IPS-18c (cell line): ENCODE results near the gene AGRN.

Source experiments
- H3K4me3 ChIP-seq: 2 replicates; pipeline ENCODE4 v1.7.0; 2013; ENCODE audit warnings: low read depth, mild to moderate bottlenecking, low read length, moderate library complexity; ENCODE audit not compliant: insufficient read depth
- H3K9me3 ChIP-seq: one replicate; pipeline ENCODE4 v1.6.1; 2013; ENCODE audit warnings: mild to moderate bottlenecking, low read length, moderate library complexity; ENCODE audit not compliant: control insufficient read depth, insufficient read depth

The AGRN gene

GRCh38 chr1:1039145-1039910 is 19.4 kb downstream of the AGRN start:
- Histone ChIP-seq H3K4me3 (no peak overlapping the region; the same call in 1 of the 2 replicates), H3K9me3 (no peaks in the 10 kb centered on the region)

- Histone ChIP-seq H3K4me3 (peak overlapping the region; percentile 40), H3K9me3 (no peaks in the 10 kb centered on the region)
Measured at GRCh38 chr1:1040004-1040991, 20.4 kb downstream of the AGRN start.

- Histone ChIP-seq H3K9me3 (no peaks in the 10 kb centered on the region), H3K4me3 (peak overlapping the region; percentile 15; the same call in 1 of the 2 replicates)
Measured at GRCh38 chr1:1041092-1041523, 21.2 kb downstream of the AGRN start.

DNA sequence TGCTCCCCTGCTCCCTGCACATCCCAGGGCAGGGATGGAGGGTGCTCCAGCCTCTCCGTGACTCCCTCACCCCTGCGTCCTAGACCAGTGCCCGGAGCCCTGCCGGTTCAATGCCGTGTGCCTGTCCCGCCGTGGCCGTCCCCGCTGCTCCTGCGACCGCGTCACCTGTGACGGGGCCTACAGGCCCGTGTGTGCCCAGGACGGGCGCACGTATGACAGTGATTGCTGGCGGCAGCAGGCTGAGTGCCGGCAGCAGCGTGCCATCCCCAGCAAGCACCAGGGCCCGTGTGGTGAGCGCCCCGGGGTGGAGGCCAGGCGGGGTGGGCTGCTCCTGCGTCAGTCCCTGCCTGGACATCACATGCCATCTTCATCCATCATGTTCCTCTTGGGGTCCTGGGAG is 22.0 kb downstream of the AGRN start:
- H3K9me3 ChIP-seq = no peaks in the 10 kb centered on the region
- no peak overlapping the region for H3K4me3 ChIP-seq

- no peak overlapping the region for H3K4me3 ChIP-seq
- H3K9me3 ChIP-seq = no peaks in the 10 kb centered on the region
Measured at GRCh38 chr1:1042835-1043234, 22.9 kb downstream of the AGRN start.

DNA sequence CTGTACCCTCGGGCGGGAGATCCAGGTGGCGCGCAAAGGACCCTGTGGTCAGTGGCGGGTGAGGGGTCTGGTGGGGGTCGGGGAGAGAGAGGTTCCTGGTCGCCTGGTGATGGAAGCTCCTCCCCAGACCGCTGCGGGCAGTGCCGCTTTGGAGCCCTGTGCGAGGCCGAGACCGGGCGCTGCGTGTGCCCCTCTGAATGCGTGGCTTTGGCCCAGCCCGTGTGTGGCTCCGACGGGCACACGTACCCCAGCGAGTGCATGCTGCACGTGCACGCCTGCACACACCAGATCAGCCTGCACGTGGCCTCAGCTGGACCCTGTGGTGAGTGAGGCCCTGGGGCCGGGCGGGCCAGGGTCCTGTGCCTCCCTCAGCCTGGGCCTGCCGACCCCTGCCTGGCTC is 23.5 kb downstream of the AGRN start:
- no peaks in the 10 kb centered on the region for H3K9me3 ChIP-seq
- H3K4me3 ChIP-seq = no peak overlapping the region

GRCh38 chr1:1043921-1044320 is 24.0 kb downstream of the AGRN start:
- Histone ChIP-seq H3K4me3 (no peak overlapping the region), H3K9me3 (no peaks in the 10 kb centered on the region)

GRCh38 chr1:1044455-1045078 is 24.6 kb downstream of the AGRN start:
- H3K9me3 ChIP-seq = no peaks in the 10 kb centered on the region
- H3K4me3 ChIP-seq = no peak overlapping the region

DNA sequence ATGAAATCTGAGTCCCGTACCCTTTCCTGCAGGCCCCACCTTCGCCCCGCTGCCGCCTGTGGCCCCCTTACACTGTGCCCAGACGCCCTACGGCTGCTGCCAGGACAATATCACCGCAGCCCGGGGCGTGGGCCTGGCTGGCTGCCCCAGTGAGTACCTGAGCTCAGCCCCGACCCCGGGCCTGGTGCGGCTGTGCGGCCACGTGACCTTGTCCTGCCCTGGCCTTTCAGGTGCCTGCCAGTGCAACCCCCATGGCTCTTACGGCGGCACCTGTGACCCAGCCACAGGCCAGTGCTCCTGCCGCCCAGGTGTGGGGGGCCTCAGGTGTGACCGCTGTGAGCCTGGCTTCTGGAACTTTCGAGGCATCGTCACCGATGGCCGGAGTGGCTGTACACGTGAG is 25.2 kb downstream of the AGRN start:
- no peaks in the 10 kb centered on the region for H3K9me3 ChIP-seq
- no peak overlapping the region for H3K4me3 ChIP-seq

DNA sequence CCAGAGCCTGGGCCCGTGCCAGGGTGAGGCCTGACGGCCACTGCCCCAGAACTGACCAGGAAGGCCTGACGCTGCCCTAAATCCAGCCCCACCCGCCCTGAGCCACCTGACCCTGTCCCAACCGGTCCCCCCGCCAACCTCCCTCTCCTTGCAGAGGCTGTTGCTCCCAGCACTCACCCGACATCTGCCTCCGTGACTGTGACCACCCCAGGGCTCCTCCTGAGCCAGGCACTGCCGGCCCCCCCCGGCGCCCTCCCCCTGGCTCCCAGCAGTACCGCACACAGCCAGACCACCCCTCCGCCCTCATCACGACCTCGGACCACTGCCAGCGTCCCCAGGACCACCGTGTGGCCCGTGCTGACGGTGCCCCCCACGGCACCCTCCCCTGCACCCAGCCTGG is 26.3 kb downstream of the AGRN start:
- H3K4me3 ChIP-seq = no peak overlapping the region
- no peaks in the 10 kb centered on the region for H3K9me3 ChIP-seq

DNA sequence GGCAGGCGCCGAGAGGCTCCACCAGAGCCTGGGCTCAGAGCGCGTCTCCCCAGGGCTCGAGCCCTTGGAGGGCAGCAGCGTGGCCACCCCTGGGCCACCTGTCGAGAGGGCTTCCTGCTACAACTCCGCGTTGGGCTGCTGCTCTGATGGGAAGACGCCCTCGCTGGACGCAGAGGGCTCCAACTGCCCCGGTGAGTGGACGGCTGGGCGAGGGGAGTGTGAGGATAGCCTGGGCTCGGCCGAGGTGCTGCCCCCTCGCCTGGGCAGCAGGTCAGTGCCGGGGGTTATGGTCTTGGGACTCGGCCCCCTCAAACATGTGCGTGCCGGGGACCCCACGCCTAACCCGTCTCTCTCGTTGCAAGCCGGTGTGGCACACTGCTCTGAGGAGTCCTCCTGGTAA is 26.8 kb downstream of the AGRN start:
- Histone ChIP-seq H3K4me3 (no peak overlapping the region), H3K9me3 (no peaks in the 10 kb centered on the region)

- no peak overlapping the region for H3K4me3 ChIP-seq
- H3K9me3 ChIP-seq = no peaks in the 10 kb centered on the region
Measured at GRCh38 chr1:1047407-1047806, 27.5 kb downstream of the AGRN start.

DNA sequence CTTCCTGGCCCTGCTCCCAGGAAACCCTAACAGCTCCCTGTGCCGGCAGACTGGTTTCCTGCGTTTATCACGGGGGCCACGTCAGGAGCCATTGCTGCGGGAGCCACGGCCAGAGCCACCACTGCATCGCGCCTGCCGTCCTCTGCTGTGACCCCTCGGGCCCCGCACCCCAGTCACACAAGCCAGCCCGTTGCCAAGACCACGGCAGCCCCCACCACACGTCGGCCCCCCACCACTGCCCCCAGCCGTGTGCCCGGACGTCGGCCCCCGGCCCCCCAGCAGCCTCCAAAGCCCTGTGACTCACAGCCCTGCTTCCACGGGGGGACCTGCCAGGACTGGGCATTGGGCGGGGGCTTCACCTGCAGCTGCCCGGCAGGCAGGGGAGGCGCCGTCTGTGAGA is 28.0 kb downstream of the AGRN start:
- H3K9me3 ChIP-seq = no peaks in the 10 kb centered on the region

DNA sequence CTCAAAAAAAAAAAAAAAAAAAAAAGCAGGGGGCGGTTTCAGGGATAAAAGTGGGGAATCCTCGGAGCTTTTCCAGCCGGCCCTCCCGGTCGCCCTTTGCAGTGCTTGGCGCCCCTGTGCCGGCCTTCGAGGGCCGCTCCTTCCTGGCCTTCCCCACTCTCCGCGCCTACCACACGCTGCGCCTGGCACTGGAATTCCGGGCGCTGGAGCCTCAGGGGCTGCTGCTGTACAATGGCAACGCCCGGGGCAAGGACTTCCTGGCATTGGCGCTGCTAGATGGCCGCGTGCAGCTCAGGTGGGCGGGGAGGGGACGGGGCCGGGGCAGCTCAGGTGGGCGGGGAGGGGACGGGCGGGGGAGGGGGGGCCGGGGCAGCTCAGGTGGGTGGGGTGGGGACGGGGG is 28.8 kb downstream of the AGRN start:
- H3K9me3 ChIP-seq = no peaks in the 10 kb centered on the region

More for the DNA sequence above, 28.0 kb downstream of the AGRN start:
- no peak overlapping the region for H3K4me3 ChIP-seq

GRCh38 chr1:1049318-1050165 is 29.6 kb downstream of the AGRN start:
- Histone ChIP-seq H3K4me3 (no peak overlapping the region), H3K9me3 (no peaks in the 10 kb centered on the region)

More for the DNA sequence above, 28.8 kb downstream of the AGRN start:
- no peak overlapping the region for H3K4me3 ChIP-seq

DNA sequence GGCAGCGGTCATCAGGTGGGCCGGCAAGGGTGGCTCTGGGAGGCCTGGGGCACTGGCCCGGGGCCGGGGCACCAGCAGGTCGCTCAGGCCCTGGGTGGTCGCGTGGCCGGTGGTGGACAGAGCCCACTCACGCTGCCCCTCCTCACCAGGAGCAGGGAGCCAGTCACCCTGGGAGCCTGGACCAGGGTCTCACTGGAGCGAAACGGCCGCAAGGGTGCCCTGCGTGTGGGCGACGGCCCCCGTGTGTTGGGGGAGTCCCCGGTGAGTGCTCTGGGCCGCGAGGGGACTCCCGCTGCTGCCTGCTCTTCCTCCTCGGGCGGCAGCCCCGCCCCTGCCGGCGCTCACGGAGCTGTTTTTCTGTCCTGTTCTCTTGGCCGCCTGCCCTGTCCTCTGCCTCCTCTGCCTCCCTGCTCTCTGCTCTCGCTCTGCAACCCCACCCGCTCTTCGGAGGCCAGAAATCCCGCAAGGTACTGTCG is 30.7 kb downstream of the AGRN start:
- Histone ChIP-seq H3K9me3 (no peaks in the 10 kb centered on the region), H3K4me3 (no peak overlapping the region)
